NCI-H1092 treated with DMSO at 0.1 percent for 48 hours (cell line): ENCODE data around the gene AGAP1.

Experiments used
- DNase-seq: peaks from one replicate; lab custom pipeline; 2025; lab: John Stamatoyannopoulos, UW

The AGAP1 gene

GRCh38 chr2:236162031-236162845 lies 668.4 kb downstream of the AGAP1 start:
- DNase-seq, result no peak

GRCh38 chr2:236162882-236163470 lies 669.1 kb downstream of the AGAP1 start:
- no peak for DNase-seq

- DNase-seq, result no peak
Observed at GRCh38 chr2:236163471-236164200, 669.8 kb downstream of the AGAP1 start.

GRCh38 chr2:236164201-236164924 lies 670.5 kb downstream of the AGAP1 start:
- no peak for DNase-seq

GRCh38 chr2:236164925-236165841 lies 671.3 kb downstream of the AGAP1 start:
- no peak for DNase-seq

- DNase-seq, result no peak
Observed at GRCh38 chr2:236165842-236166795, 672.3 kb downstream of the AGAP1 start.

- DNase-seq, result no peak
Observed at GRCh38 chr2:236166796-236167296, 673.0 kb downstream of the AGAP1 start.

- DNase-seq, result peak; percentile 16
Observed at GRCh38 chr2:236167297-236168109, 673.7 kb downstream of the AGAP1 start.

GRCh38 chr2:236168110-236169080 lies 674.6 kb downstream of the AGAP1 start, which contains the start of gene GBX2:
Gene GBX2, minus strand, starts transcription at chr2:236168386. Its CDS starts 415 bp downstream, at chr2:236167971.
- peak; percentile 33 for DNase-seq

- no peak for DNase-seq
Observed at GRCh38 chr2:236169151-236169721, 675.4 kb downstream of the AGAP1 start.

- DNase-seq, result no peak
Observed at GRCh38 chr2:236169741-236170589, 676.1 kb downstream of the AGAP1 start.

- DNase-seq, result no peak
Observed at GRCh38 chr2:236170590-236171165, 676.8 kb downstream of the AGAP1 start.

GRCh38 chr2:236171181-236171679 lies 677.4 kb downstream of the AGAP1 start:
- no peak for DNase-seq

- no peak for DNase-seq
Observed at GRCh38 chr2:236171680-236172254, 677.9 kb downstream of the AGAP1 start.
